ENCODE results near the gene RNMT.
"Not testable (repeated sequence)": the region's sequence is repeated elsewhere in the genome, so short reads cannot be mapped to it uniquely, and the experiment has no call there.

The RNMT gene

DNA sequence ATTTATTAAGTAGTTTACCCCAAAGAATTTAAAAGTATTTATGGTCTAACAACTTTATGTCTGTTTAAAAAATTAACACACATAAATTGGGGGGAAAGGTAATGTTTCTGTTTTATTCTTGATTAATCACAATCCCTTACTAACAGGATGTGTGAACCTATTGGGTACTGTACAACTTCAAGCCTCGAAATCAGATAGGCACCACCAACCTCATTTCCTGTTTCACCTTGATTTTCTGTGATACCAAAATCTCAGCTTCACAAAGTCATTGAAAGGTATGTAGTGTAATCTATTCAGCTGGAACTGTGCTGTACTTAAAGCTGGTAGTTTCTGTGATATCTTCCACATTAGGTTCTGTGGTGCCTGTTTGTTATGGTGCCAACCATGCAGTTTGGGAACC is 4.0 kb downstream of the RNMT start:
- no peak for DNase-seq (ENCODE audit: low spot score)
- in situ Hi-C loops (cut with MboI; ENCODE audit: low pct_unique_long_range_greater_than_20kb, low sequenced_read_pairs, unreplicated experiment) = no loop called here
- no peak for TF ChIP-seq CTCF (IDR thresholded peaks at IDR 0.05; ENCODE audit: extremely low read depth, insufficient read depth, missing control alignments)

GRCh38 chr18:13735681-13736080 is 9.2 kb downstream of the RNMT start:
- no peak for TF ChIP-seq CTCF (IDR thresholded peaks at IDR 0.05; ENCODE audit: extremely low read depth, insufficient read depth, missing control alignments)
- DNase-seq (ENCODE audit: low spot score) = no peak
- in situ Hi-C loops (cut with MboI; ENCODE audit: low pct_unique_long_range_greater_than_20kb, low sequenced_read_pairs, unreplicated experiment) = no loop called here

DNA sequence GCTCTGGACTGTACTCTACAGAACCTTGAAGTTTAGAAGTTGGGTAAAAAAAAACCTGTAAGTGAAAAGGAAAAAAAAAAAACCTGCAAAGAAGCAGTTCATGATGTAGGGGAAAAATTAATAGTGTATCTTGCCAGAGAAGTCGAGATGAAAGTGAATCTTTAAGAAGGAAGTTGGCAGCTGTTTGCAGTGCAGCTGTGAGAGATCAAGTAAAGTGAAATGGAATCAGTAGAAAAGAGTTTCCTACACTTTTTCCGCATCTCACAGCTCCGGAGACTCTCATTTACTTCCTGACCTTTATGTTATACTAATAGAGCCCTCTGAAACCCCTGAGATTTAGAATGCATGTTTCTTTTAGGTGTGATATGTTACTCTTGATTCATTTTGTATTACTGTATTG is 19.2 kb downstream of the RNMT start:
- no peak for DNase-seq (ENCODE audit: low spot score)
- no peak for TF ChIP-seq CTCF (IDR thresholded peaks at IDR 0.05; ENCODE audit: extremely low read depth, insufficient read depth, missing control alignments)
- in situ Hi-C loops (cut with MboI; ENCODE audit: low pct_unique_long_range_greater_than_20kb, low sequenced_read_pairs, unreplicated experiment) = no loop called here

DNA sequence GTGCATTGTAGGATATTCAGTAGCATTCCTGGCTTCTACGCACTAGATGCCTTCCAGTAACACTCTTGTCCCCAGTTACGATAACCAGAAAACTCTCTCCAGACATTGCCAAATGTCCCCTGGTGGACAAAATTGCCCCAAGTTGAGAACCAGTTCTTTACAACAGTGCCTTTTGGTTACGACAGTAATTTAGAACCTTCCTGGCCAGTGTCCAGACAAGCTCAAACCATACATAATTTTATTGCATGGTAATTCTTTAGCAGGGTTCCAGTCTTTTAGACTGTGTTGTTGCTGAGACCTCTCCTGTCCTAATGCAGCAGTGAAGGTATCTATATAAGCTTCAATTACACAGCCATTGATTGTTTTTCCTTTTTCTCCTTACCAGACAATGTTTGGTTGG is 20.2 kb downstream of the RNMT start:
- no peak for TF ChIP-seq CTCF (IDR thresholded peaks at IDR 0.05; ENCODE audit: extremely low read depth, insufficient read depth, missing control alignments)
- no peak for DNase-seq (ENCODE audit: low spot score)
- in situ Hi-C loops (cut with MboI; ENCODE audit: low pct_unique_long_range_greater_than_20kb, low sequenced_read_pairs, unreplicated experiment) = no loop called here

DNA sequence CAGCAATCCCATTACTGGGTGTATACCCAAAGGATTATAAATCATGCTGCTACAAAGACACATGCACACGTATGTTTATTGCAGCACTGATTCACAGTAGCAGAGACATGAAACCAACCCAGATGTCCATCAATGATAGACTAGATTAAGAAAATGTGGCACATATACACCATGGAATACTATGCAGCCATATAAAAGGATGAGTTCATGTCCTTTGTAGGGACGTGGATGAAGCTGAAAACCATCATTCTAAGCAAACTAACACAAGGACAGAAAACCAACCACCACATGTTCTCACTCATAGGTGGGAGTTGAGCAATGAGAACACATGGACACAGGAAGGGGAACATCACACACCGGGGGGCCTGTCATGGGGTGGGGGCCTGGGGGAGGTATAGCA is 25.1 kb downstream of the RNMT start:
- in situ Hi-C loops (cut with MboI; ENCODE audit: low pct_unique_long_range_greater_than_20kb, low sequenced_read_pairs, unreplicated experiment); DNase-seq (ENCODE audit: low spot score): not testable (repeated sequence)

DNA sequence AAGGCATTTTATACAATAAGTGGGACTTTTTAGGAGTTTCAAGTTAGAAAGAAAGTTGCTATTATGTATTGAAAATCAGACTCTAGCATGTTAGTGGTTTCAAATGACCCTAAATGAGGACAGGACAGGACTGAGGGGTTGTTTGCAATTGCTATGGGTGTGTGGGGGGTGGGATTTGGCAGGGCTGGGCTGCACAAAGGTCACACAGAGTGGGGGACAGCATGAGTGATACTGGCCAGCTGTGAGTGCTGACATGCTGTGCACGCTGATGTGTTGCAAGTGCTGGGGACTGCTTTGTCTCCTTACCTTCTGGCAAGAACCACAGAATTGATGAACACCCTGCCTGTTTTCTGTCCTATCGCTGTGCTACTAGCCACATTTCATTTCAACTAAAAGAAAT is 29.8 kb downstream of the RNMT start:
- TF ChIP-seq CTCF (IDR thresholded peaks at IDR 0.05; ENCODE audit: extremely low read depth, insufficient read depth, missing control alignments) = no peak
- DNase-seq (ENCODE audit: low spot score) = no peak
- in situ Hi-C loops (cut with MboI; ENCODE audit: low pct_unique_long_range_greater_than_20kb, low sequenced_read_pairs, unreplicated experiment) = no loop called here

DNA sequence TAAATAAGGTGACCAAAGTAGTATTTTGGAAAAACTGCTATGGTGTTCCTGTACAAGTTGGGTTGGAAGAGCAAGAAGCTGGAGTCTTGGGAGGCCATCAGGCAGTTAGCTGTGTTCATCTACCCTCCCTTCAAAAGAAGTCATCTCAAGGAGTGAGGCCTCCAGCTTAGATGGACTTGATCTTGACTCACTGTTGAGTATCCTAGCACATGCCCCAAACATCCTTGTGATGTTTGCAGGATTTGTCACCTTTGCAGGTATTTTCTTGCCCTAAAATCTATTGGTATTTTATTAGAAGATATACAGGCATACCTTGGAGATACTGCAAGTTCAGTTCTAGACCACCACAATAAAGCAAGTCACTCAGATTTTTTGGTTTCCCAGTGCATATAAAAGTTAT is 30.2 kb downstream of the RNMT start:
- DNase-seq (ENCODE audit: low spot score) = no peak
- in situ Hi-C loops (cut with MboI; ENCODE audit: low pct_unique_long_range_greater_than_20kb, low sequenced_read_pairs, unreplicated experiment) = no loop called here
- TF ChIP-seq CTCF (IDR thresholded peaks at IDR 0.05; ENCODE audit: extremely low read depth, insufficient read depth, missing control alignments) = no peak

All from GM13977 (cell line).